Ectodermal cell (in vitro differentiated cells): ENCODE measurements around the gene PPP2R1B.

Experiments
- H3K27ac ChIP-seq: 2 replicates; pipeline ENCODE4 v1.7.0; 2013; ENCODE audit warnings: mild to moderate bottlenecking, low read depth, low read length; ENCODE audit not compliant: insufficient read depth, poor library complexity, severe bottlenecking
- H3K27me3 ChIP-seq: 2 replicates; pipeline ENCODE4 v1.7.0; 2013; ENCODE audit warnings: mild to moderate bottlenecking, low read length; ENCODE audit not compliant: insufficient read depth, control insufficient read depth, poor library complexity, severe bottlenecking
- H3K36me3 ChIP-seq: one replicate; pipeline ENCODE4 v1.7.0; 2013; ENCODE audit warnings: low read length; ENCODE audit not compliant: control insufficient read depth, insufficient read depth
- H3K4me1 ChIP-seq: one replicate; pipeline ENCODE4 v1.7.0; 2013; ENCODE audit warnings: low read length; ENCODE audit not compliant: control insufficient read depth, insufficient read depth
- H3K4me3 ChIP-seq: 2 replicates; pipeline ENCODE4 v1.7.0; 2013; ENCODE audit warnings: low read depth, low read length, control low read depth; ENCODE audit not compliant: insufficient read depth
- H3K9me3 ChIP-seq: 2 replicates; pipeline ENCODE4 v1.7.0; 2013; ENCODE audit warnings: mild to moderate bottlenecking, low read length, moderate library complexity; ENCODE audit not compliant: control insufficient read depth
- WGBS, 2 experiments: methylation state at CpG; one replicate each; pipeline ENCODE4 v1.1.7; 2013; ENCODE audit warnings: missing lambda C conversion rate in 2 of 2; 5-methylcytosine and 5-hydroxymethylcytosine counted together

Gene PPP2R1B

DNA sequence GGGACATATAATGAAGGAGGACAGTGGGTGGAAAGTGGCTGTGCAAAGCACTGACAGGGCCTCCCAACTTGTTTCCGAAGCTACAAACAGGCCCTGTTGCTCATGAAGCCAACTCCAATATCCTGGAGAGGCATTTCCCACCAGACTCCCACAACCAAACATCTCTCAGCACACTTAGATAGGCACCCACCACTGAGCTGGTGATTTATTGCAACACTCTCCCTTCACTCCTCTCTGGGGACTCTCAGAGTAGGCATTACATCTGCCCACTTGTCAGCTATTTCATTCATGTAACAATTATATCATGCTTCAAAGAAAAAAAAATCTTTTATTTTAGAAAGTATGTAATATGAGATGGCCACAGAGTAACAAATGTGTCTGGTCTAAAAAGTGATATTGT is 32.1 kb upstream of the PPP2R1B start:
- 89 to 95% methylated on average over 1 of the region's 1 CpG for WGBS, 2 experiments
- Histone ChIP-seq H3K9me3 (no peaks in the 10 kb centered on the region), H3K27ac (no peak overlapping the region), H3K27me3 (no peaks in the 10 kb centered on the region), H3K36me3 (no peaks in the 10 kb centered on the region), H3K4me1 (no peaks in the 10 kb centered on the region), H3K4me3 (no peak overlapping the region)

- WGBS, 2 experiments, result 95 to 96% methylated on average over 2 of the region's 2 CpGs
- no peak overlapping the region for H3K4me3 ChIP-seq
- no peaks in the 10 kb centered on the region for H3K4me1 ChIP-seq
Observed at GRCh38 chr11:111797145-111797581, 31.0 kb upstream of the PPP2R1B start.

DNA sequence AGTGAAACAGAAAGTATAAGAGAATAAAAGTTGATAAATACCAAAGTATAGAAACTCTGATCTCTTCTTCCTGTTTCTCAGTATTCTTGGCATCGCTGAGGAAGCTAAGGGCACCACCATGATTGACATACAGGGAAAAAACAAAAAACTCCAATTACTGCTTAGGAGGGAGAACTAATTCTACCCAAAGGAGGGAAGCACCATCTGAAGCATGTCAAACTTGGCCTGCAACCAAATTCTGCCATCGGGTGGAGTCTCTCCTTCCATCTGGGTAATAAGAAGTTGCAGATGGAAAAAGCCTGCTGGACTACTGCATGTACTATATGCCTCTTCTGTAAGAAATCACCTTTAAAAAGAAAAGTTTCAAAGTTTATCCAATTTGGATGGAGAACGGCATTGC is 30.5 kb upstream of the PPP2R1B start:
- no peaks in the 10 kb centered on the region for H3K4me1 ChIP-seq
- H3K4me3 ChIP-seq, result no peak overlapping the region
- no peak overlapping the region for H3K27ac ChIP-seq
- H3K27me3 ChIP-seq, result no peaks in the 10 kb centered on the region
- no peaks in the 10 kb centered on the region for H3K36me3 ChIP-seq
- H3K9me3 ChIP-seq, result no peaks in the 10 kb centered on the region
- 89 to 96% methylated on average over 3 of the region's 3 CpGs for WGBS, 2 experiments

More at GRCh38 chr11:111797145-111797581, 31.0 kb upstream of the PPP2R1B start:
- no peaks in the 10 kb centered on the region for H3K27me3 ChIP-seq
- H3K36me3 ChIP-seq, result no peaks in the 10 kb centered on the region
- H3K27ac ChIP-seq, result no peak overlapping the region
- no peaks in the 10 kb centered on the region for H3K9me3 ChIP-seq

- no peak overlapping the region for H3K27ac ChIP-seq
- WGBS, 2 experiments, result 94 to 95% methylated on average over 7 of the region's 7 CpGs
- no peak overlapping the region for H3K4me3 ChIP-seq
- H3K27me3 ChIP-seq, result no peaks in the 10 kb centered on the region
- H3K36me3 ChIP-seq, result no peaks in the 10 kb centered on the region
- no peaks in the 10 kb centered on the region for H3K9me3 ChIP-seq
- H3K4me1 ChIP-seq, result no peaks in the 10 kb centered on the region
Observed at GRCh38 chr11:111795334-111795985, 29.3 kb upstream of the PPP2R1B start.

DNA sequence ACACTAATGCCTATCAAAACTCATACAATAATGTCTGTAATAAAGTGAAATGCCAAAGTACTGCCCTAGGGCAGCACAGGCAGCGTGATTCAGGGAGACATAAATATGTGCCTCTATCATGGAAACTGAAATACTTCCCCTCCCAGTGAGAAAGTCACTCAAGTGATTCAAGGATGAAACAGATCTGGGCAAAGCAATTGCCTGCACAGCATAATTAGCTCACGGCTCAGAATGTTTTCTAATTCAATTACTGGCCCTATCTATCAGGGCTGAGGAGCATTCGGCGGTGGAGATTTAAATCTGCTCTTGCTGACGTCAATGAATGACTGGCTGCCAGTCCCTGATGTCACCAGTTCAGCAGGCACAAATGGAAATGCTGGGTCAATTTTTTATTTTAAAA is 27.7 kb upstream of the PPP2R1B start:
- no peaks in the 10 kb centered on the region for H3K27me3 ChIP-seq
- H3K4me3 ChIP-seq, result no peak overlapping the region
- no peaks in the 10 kb centered on the region for H3K9me3 ChIP-seq
- no peaks in the 10 kb centered on the region for H3K36me3 ChIP-seq
- no peak overlapping the region for H3K27ac ChIP-seq
- no peaks in the 10 kb centered on the region for H3K4me1 ChIP-seq
- WGBS, 2 experiments, result 90 to 93% methylated on average over 5 of the region's 5 CpGs

GRCh38 chr11:111792955-111793500 is 26.8 kb upstream of the PPP2R1B start:
- H3K36me3 ChIP-seq, result no peaks in the 10 kb centered on the region
- H3K4me3 ChIP-seq, result no peak overlapping the region
- no peaks in the 10 kb centered on the region for H3K9me3 ChIP-seq
- H3K27me3 ChIP-seq, result no peaks in the 10 kb centered on the region
- 96% methylated on average over 6 of the region's 6 CpGs for WGBS, 2 experiments
- H3K4me1 ChIP-seq, result no peaks in the 10 kb centered on the region
- H3K27ac ChIP-seq, result no peak overlapping the region

- Histone ChIP-seq H3K27me3 (no peaks in the 10 kb centered on the region), H3K9me3 (no peaks in the 10 kb centered on the region), H3K36me3 (no peaks in the 10 kb centered on the region), H3K4me3 (no peak overlapping the region), H3K4me1 (no peaks in the 10 kb centered on the region), H3K27ac (no peak overlapping the region)
- 94 to 100% methylated on average over 1 of the region's 1 CpG for WGBS, 2 experiments
Observed at GRCh38 chr11:111792314-111792713, 26.1 kb upstream of the PPP2R1B start.

GRCh38 chr11:111788464-111788863 is 22.3 kb upstream of the PPP2R1B start:
- no peaks in the 10 kb centered on the region for H3K4me1 ChIP-seq
- H3K27me3 ChIP-seq, result no peaks in the 10 kb centered on the region
- H3K27ac ChIP-seq, result no peak overlapping the region
- no peaks in the 10 kb centered on the region for H3K36me3 ChIP-seq
- WGBS, 2 experiments, result 88 to 90% methylated on average over 2 of the region's 2 CpGs
- H3K4me3 ChIP-seq, result no peak overlapping the region
- H3K9me3 ChIP-seq, result no peaks in the 10 kb centered on the region

- Histone ChIP-seq H3K27me3 (no peaks in the 10 kb centered on the region), H3K27ac (no peak overlapping the region), H3K9me3 (no peaks in the 10 kb centered on the region), H3K4me1 (no peaks in the 10 kb centered on the region), H3K36me3 (no peaks in the 10 kb centered on the region), H3K4me3 (no peak overlapping the region)
- WGBS, 2 experiments, result 96 to 99% methylated on average over 2 of the region's 2 CpGs
Observed at GRCh38 chr11:111788051-111788450, 21.9 kb upstream of the PPP2R1B start.

- no peaks in the 10 kb centered on the region for H3K4me1 ChIP-seq
- H3K27ac ChIP-seq, result no peak overlapping the region
- 88 to 97% methylated on average over 2 of the region's 2 CpGs for WGBS, 2 experiments
- no peaks in the 10 kb centered on the region for H3K27me3 ChIP-seq
- no peaks in the 10 kb centered on the region for H3K9me3 ChIP-seq
- H3K36me3 ChIP-seq, result no peaks in the 10 kb centered on the region
- no peak overlapping the region for H3K4me3 ChIP-seq
Observed at GRCh38 chr11:111785886-111786412, 19.8 kb upstream of the PPP2R1B start.
